Activated CD8-positive, alpha-beta T cell treated with anti-CD3 and anti-CD28 coated beads for 36 hours (primary cell): ENCODE measurements around the gene VDR. TPM values are rescaled to one million over a fixed set of nuclear protein-coding genes. Genes with fewer than 3 reads are reported as not detected.
A peak's percentile ranks its signal among the peaks of the same experiment; 100 is the strongest.

ENCODE experiments used
- ATAC-seq: fragments of 200-7000 bp; cut with Tn5 transposase; one replicate; pipeline ENCODE4 v1.10.0; 2021; ENCODE audit warnings: mild to moderate bottlenecking, moderate library complexity
- CTCF ChIA-PET: fragments of 350-600 bp; sonication (Branson Sonifier 250); formaldehyde crosslinking; loops from one replicate; lab custom pipeline; 2021; ENCODE audit warnings: antibody characterized with exemption; lab: Charles Lee
- POLR2A ChIA-PET: fragments of 350-600 bp; sonication (Branson Sonifier 250); formaldehyde crosslinking; loops from one replicate; lab custom pipeline; 2021; ENCODE audit warnings: antibody characterized with exemption; lab: Charles Lee
- DNase-seq: peaks from one replicate; pipeline ENCODE4 v3.0.0-alpha.2; 2020
- H3K27ac Mint-ChIP-seq: one replicate; pipeline ENCODE4 v1.8.0; 2021; ENCODE audit warnings: mild to moderate bottlenecking, mixed read lengths
- H3K27me3 Mint-ChIP-seq: one replicate; pipeline ENCODE4 v1.8.0; 2021; ENCODE audit warnings: mixed read lengths
- H3K36me3 Mint-ChIP-seq: one replicate; pipeline ENCODE4 v1.8.0; 2021; ENCODE audit warnings: low read depth, mixed read lengths
- H3K4me1 Mint-ChIP-seq: one replicate; pipeline ENCODE4 v1.8.0; 2021; ENCODE audit warnings: low read depth, mixed read lengths
- H3K4me3 Mint-ChIP-seq: one replicate; pipeline ENCODE4 v1.8.0; 2021; ENCODE audit warnings: mild to moderate bottlenecking, moderate library complexity, mixed read lengths
- H3K9me3 Mint-ChIP-seq: one replicate; pipeline ENCODE4 v1.8.0; 2021; ENCODE audit warnings: mixed read lengths
- intact Hi-C: fragments of 100-400 bp; cut with micrococcal nuclease; formaldehyde crosslinking; loops from one replicate; pipeline ENCODE4 v1.10.0; 2022
- total RNA-seq, 2 experiments: library from RNA; stranded (reverse); gene quantifications; one replicate each; pipeline ENCODE4 v1.2.3, GENCODE V29; 2021
- TF ChIP-seq, protein P1 (sequence below): fragments of 200-600 bp; IDR thresholded peaks from one replicate; pipeline ENCODE4 v1.8.0; 2022; ENCODE audit warnings: antibody characterized with exemption, mild to moderate bottlenecking

Gene VDR
- total RNA-seq, 2 experiments from 2014 or later = 84.6 to 86.4 TPM

DNA sequence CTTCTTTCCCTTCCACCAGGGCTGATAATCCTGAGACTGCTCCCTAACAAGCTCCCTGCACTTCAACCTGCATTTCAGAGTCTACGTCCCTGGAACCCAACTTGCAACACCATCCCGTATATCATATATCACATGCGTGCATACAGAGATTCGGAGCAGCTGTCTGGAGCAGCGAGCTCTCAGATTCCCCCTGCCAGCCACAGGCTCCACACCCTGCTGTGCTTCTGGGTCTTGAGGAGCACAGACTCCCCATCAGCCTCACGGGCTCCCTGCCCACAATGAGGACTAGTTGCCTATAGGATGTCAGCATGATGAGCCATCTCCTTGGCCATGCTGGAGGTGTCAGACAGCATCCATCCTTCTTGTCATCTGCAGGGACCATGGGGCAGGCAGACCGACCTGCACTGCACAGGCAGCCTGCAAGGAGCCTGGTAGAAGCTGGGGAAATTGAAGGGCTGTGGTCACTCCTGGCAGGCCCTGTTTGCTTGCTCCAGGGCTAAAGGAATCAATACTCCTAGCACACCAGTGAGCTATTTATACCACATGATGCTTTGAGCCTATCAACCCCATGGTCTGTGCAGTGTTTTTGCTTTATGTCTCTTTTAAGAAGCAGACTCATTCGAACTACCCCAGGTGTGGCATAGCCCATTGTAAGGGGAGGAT, 65.4 kb downstream of the VDR start:
- ChIA-PET POLR2A (interaction anchor here (0.7 to 21.6 kb wide), 8 partner anchors 17 to 124 kb away, joined by 3 to 904 read pairs (median 4); partner anchors contain the start of genes HDAC7 and TMEM106C), CTCF (interaction anchor here (0.6 to 19.7 kb wide), 40 partner anchors 10 to 327 kb away, joined by 3 to 624 read pairs (median 8); partner anchors contain the start of genes ASB8, HDAC7, RAPGEF3 and SLC48A1)
- Mint-ChIP-seq H3K4me1 (peaks cover 45% of the 10 kb centered on the region), H3K36me3 (peaks cover 9% of the 10 kb centered on the region), H3K4me3 (no peak overlapping the region), H3K9me3 (no peaks in the 10 kb centered on the region), H3K27me3 (no peaks in the 10 kb centered on the region), H3K27ac (no peak overlapping the region)
- TF ChIP-seq, protein P1, sequence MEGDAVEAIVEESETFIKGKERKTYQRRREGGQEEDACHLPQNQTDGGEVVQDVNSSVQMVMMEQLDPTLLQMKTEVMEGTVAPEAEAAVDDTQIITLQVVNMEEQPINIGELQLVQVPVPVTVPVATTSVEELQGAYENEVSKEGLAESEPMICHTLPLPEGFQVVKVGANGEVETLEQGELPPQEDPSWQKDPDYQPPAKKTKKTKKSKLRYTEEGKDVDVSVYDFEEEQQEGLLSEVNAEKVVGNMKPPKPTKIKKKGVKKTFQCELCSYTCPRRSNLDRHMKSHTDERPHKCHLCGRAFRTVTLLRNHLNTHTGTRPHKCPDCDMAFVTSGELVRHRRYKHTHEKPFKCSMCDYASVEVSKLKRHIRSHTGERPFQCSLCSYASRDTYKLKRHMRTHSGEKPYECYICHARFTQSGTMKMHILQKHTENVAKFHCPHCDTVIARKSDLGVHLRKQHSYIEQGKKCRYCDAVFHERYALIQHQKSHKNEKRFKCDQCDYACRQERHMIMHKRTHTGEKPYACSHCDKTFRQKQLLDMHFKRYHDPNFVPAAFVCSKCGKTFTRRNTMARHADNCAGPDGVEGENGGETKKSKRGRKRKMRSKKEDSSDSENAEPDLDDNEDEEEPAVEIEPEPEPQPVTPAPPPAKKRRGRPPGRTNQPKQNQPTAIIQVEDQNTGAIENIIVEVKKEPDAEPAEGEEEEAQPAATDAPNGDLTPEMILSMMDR = no peak
- intact Hi-C loops = loop anchor here (2.0 to 5.0 kb wide), 4 partner anchors 37 to 123 kb away; no protein-coding TSS in a partner anchor
- DNase-seq (no peak), ATAC-seq (no peak)

DNA sequence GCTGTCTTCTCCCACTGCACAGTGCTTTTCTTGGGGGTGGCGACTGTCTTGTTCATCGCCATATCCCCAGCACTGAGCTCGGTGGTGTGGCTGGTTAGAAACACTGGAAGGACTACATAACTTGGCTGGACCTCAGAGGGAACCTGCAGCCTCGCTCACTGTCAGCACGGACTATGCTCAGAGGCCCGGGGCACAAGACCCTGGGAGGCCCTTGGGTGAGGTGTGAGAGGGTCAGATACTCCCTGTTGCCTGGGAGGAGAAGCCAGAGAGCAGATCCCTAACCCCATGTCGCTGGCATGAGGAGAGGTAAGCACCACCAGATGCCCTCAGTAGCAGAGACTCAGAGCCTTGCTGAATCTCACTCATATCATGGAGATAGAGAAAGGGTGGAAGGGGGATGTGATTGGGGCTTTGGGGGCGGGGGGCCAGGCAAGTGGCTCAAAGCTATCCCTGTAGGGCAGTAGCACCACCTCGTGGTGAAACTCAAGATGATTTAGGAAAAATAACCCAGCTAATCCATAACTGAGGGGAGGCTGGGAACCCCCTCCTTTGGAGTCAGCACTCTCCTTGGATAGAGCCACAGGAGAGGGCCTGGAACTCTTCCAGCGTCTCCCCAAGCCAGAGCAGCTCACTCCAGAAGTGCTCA, 66.4 kb downstream of the VDR start:
- POLR2A ChIA-PET = interaction anchor here (0.6 to 21.6 kb wide), 14 partner anchors 14 to 132 kb away, joined by 3 to 904 read pairs (median 3); partner anchors contain the start of genes HDAC7 and TMEM106C
- H3K27ac Mint-ChIP-seq = no peak overlapping the region
- H3K27me3 Mint-ChIP-seq = no peaks in the 10 kb centered on the region
- DNase-seq (peak; percentile 67), ATAC-seq (peak; percentile 11)
- intact Hi-C loops = loop anchor here (2.0 to 5.0 kb wide), 4 partner anchors 36 to 122 kb away; no protein-coding TSS in a partner anchor
- CTCF ChIA-PET = interaction anchor here (0.6 to 19.7 kb wide), 52 partner anchors 9 to 359 kb away, joined by 3 to 624 read pairs (median 6); partner anchors contain the start of genes ASB8, ENDOU, HDAC7 and RAPGEF3
- TF ChIP-seq, protein P1 = peak; percentile 70
- H3K4me3 Mint-ChIP-seq = no peak overlapping the region
- H3K4me1 Mint-ChIP-seq = peaks cover 54% of the 10 kb centered on the region
- no peaks in the 10 kb centered on the region for H3K9me3 Mint-ChIP-seq
- peaks cover 5% of the 10 kb centered on the region for H3K36me3 Mint-ChIP-seq

DNA sequence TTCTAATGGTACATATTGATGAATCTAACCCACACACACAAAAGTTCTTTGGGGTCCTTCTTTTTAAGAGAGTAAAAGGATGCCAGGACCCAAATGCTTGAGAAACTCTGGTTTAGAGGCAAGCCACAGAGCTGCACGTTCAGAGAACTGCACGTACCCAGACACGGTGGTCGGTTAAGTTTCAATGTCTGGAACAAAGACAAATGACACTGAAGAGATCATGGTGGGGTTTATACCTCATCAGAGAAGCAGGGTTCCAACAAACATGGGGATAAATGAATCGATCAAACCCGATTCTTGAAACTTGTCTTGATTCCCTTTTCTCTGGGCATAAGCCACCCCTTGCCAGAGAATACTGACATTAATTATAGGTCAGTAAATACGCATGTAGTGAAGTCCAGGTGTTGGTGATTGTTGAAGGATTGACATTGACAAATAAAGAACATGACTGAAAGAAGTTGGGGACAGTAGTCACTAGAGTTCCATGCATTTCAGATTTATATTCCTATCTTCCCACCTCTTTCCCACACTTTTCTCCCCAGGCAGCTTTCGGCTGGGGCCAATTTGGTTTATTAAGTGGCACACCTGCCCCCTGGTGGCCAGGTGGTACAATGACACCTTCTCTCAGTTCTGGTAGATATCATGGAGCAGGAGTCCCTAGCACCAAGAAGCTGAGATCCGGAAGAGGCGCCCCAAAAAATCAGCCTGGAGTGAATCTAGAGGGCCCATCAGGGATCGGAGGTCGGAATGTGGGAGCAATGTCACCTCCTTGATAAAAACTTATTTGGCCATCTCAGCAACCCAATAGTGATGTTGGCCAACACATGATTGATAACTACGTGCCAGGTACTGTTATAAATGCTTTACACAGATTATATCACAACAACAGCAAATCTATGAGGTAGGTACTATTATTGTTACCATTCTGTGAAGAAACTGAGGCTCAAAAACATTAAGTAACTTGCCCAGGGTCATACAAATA, 67.3 kb downstream of the VDR start:
- ChIA-PET POLR2A (interaction anchor here (0.6 to 21.6 kb wide), 10 partner anchors 13 to 131 kb away, joined by 3 to 904 read pairs (median 3); partner anchors contain the start of gene HDAC7), CTCF (interaction anchor here (0.7 to 19.7 kb wide), 43 partner anchors 9 to 360 kb away, joined by 3 to 624 read pairs (median 8); partner anchors contain the start of genes ASB8, ENDOU, HDAC7 and RAPGEF3)
- TF ChIP-seq, protein P1 = peak; percentile 96
- intact Hi-C loops = loop anchor here (2.0 to 5.0 kb wide), 4 partner anchors 35 to 121 kb away; no protein-coding TSS in a partner anchor
- DNase-seq (peak; percentile 77), ATAC-seq (no peak)
- Mint-ChIP-seq H3K9me3 (no peaks in the 10 kb centered on the region), H3K36me3 (no peaks in the 10 kb centered on the region), H3K4me3 (peak overlapping the region; percentile 31), H3K27me3 (no peaks in the 10 kb centered on the region), H3K27ac (peak overlapping the region; percentile 79), H3K4me1 (peaks cover 57% of the 10 kb centered on the region)

DNA sequence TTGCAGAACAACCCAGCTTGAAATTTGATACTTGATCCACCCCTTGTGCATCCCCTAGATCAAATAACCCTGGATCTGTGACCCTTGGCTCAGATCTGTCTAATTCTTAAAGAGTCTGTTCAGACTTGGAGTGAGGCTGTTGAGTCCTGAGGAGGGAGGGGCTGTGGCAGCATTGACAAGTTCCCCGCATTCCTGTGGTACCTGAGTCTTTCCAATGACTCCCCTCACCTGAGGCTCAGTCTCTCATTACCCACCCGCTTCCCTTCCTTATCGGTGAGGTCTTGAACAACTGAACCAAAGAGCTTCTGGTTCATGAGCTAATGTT, 69.0 kb downstream of the VDR start:
- H3K4me3 Mint-ChIP-seq = peak overlapping the region; percentile 12
- H3K9me3 Mint-ChIP-seq = no peaks in the 10 kb centered on the region
- ATAC-seq (no peak), DNase-seq (no peak)
- peaks cover 72% of the 10 kb centered on the region for H3K4me1 Mint-ChIP-seq
- POLR2A ChIA-PET = interaction anchor here (0.6 to 21.6 kb wide), 5 partner anchors 31 to 60 kb away, joined by 3 to 904 read pairs (median 4); partner anchors contain the start of gene HDAC7
- H3K27me3 Mint-ChIP-seq = no peaks in the 10 kb centered on the region
- peak overlapping the region; percentile 94 for H3K27ac Mint-ChIP-seq
- TF ChIP-seq, protein P1 = no peak
- intact Hi-C loops = loop anchor here (5.0 kb wide), 3 partner anchors 33 to 93 kb away; no protein-coding TSS in a partner anchor
- no peaks in the 10 kb centered on the region for H3K36me3 Mint-ChIP-seq
- CTCF ChIA-PET = interaction anchor here (0.6 to 19.7 kb wide), 14 partner anchors 9 to 119 kb away, joined by 3 to 624 read pairs (median 61); partner anchors contain the start of genes HDAC7, RAPGEF3 and SLC48A1
